ENCODE data around the gene FTCD.
"Not testable (repeated sequence)": the region's sequence is repeated elsewhere in the genome, so short reads cannot be mapped to it uniquely, and the experiment has no call there.

The FTCD gene

GRCh38 chr21:46155514-46156377, at the start of gene FTCD:
FTCD (minus strand) TSS chr21:46155579; CDS start chr21:46155523, 56 bp downstream.
- DNase-seq: no peak

- DNase-seq: no peak
Observed at GRCh38 chr21:46205166-46205565, 49.8 kb upstream of the FTCD start.

GRCh38 chr21:46203203-46203600, 47.8 kb upstream of the FTCD start:
- DNase-seq: no peak

- DNase-seq: no peak
Observed at GRCh38 chr21:46202592-46203202, 47.3 kb upstream of the FTCD start.

- not testable (repeated sequence) for DNase-seq
Observed at GRCh38 chr21:46200877-46201803, 45.8 kb upstream of the FTCD start.

GRCh38 chr21:46199436-46200373, 44.3 kb upstream of the FTCD start:
- DNase-seq: no peak

- DNase-seq: no peak
Observed at GRCh38 chr21:46196733-46197132, 41.4 kb upstream of the FTCD start.

GRCh38 chr21:46195595-46196195, 40.3 kb upstream of the FTCD start:
- no peak for DNase-seq

GRCh38 chr21:46194374-46195334, 39.3 kb upstream of the FTCD start:
- no peak for DNase-seq

GRCh38 chr21:46193829-46194373, 38.5 kb upstream of the FTCD start:
- no peak for DNase-seq

- no peak for DNase-seq
Observed at GRCh38 chr21:46191686-46192575, 36.6 kb upstream of the FTCD start.

GRCh38 chr21:46191257-46191685, 35.9 kb upstream of the FTCD start:
- DNase-seq: no peak

- no peak for DNase-seq
Observed at GRCh38 chr21:46190491-46191131, 35.2 kb upstream of the FTCD start.

- DNase-seq: no peak
Observed at GRCh38 chr21:46189959-46190490, 34.6 kb upstream of the FTCD start.

GRCh38 chr21:46189213-46189958, 34.0 kb upstream of the FTCD start:
- DNase-seq: no peak

GRCh38 chr21:46188226-46189212, 33.1 kb upstream of the FTCD start:
- no peak for DNase-seq

Data from NCI-H1092 treated with DMSO at 0.1 percent for 48 hours (cell line).